Lower lobe of right lung (tissue), 2 donors: ENCODE results near the gene WDR82. TPM values are rescaled to one million over a fixed set of nuclear protein-coding genes. Genes with fewer than 3 reads are reported as not detected.

Experiments
- ATAC-seq, 2 donors: fragments of 200-7000 bp; cut with Tn5 transposase; one replicate each; pipeline ENCODE4 v1.9.1; 2020 to 2022; ENCODE audit warnings: mild to moderate bottlenecking in 2 of 2, moderate library complexity in 2 of 2
- DNase-seq: peaks from one replicate; pipeline ENCODE4 v3.0.0-alpha.2; 2020
- H3K27ac ChIP-seq: fragments of 200-600 bp; one replicate; pipeline ENCODE4 v1.8.0; 2022
- H3K27me3 ChIP-seq: fragments of 200-600 bp; one replicate; pipeline ENCODE4 v1.8.0; 2022; ENCODE audit warnings: low read depth
- H3K36me3 ChIP-seq: fragments of 200-600 bp; one replicate; pipeline ENCODE4 v1.8.0; 2022; ENCODE audit warnings: mild to moderate bottlenecking
- H3K4me1 ChIP-seq: fragments of 200-600 bp; one replicate; pipeline ENCODE4 v1.8.0; 2022
- H3K4me3 ChIP-seq: fragments of 200-600 bp; one replicate; pipeline ENCODE4 v1.8.0; 2022; ENCODE audit warnings: mild to moderate bottlenecking
- H3K9me3 ChIP-seq: fragments of 200-600 bp; one replicate; pipeline ENCODE4 v1.8.0; 2022
- CTCF ChIP-seq: fragments of 200-600 bp; IDR thresholded peaks from one replicate; pipeline ENCODE4 v1.8.0; 2022; ENCODE audit warnings: antibody characterized with exemption, mild to moderate bottlenecking
- intact Hi-C: fragments of 100-400 bp; cut with DNase I; formaldehyde crosslinking; loops from one replicate; pipeline ENCODE4 v1.11.0; 2022
- total RNA-seq: library from RNA; stranded (reverse); fragmentation: NEBNext Ultra II Directional; extraction: Animal tissue kit (Norgen Biotek cat#: 25700); gene quantifications from one replicate; pipeline ENCODE4 v1.2.1, GENCODE V29; 2021
- donor health status: DM: no; HTN: yes; CAD: no; lungs with severe emphysema.

Gene WDR82
- total RNA-seq, 1 donor from 2014 or later, result 60.2 TPM

- no peak overlapping the region for H3K4me3 ChIP-seq
- peaks cover 6% of the 10 kb centered on the region for H3K36me3 ChIP-seq
- intact Hi-C loops, result no loop called here
- DNase-seq, result peak; percentile 89
- peak; percentile 94 for TF ChIP-seq CTCF
- H3K4me1 ChIP-seq, result peaks cover 62% of the 10 kb centered on the region
- peak; percentile 74 to 81 for ATAC-seq
- H3K9me3 ChIP-seq, result no peaks in the 10 kb centered on the region
- no peaks in the 10 kb centered on the region for H3K27me3 ChIP-seq
- H3K27ac ChIP-seq, result no peak overlapping the region
Observed at GRCh38 chr3:52220380-52221026, 57.9 kb downstream of the WDR82 start.

- peaks cover 63% of the 10 kb centered on the region for H3K4me1 ChIP-seq
- peak overlapping the region; percentile 81 for H3K27ac ChIP-seq
- intact Hi-C loops, result no loop called here
- H3K4me3 ChIP-seq, result no peak overlapping the region
- ATAC-seq (peak; percentile 49 to 50), DNase-seq (peak; percentile 73)
- peaks cover 20% of the 10 kb centered on the region for H3K36me3 ChIP-seq
- no peak for TF ChIP-seq CTCF
- H3K27me3 ChIP-seq, result no peaks in the 10 kb centered on the region
- no peaks in the 10 kb centered on the region for H3K9me3 ChIP-seq
Observed at GRCh38 chr3:52218937-52219650, 59.4 kb downstream of the WDR82 start.

GRCh38 chr3:52218454-52218853 is 60.0 kb downstream of the WDR82 start:
- DNase-seq (no peak), ATAC-seq (no peak)
- H3K27ac ChIP-seq, result peak overlapping the region; percentile 81
- H3K36me3 ChIP-seq, result peaks cover 26% of the 10 kb centered on the region
- H3K4me3 ChIP-seq, result no peak overlapping the region
- H3K9me3 ChIP-seq, result no peaks in the 10 kb centered on the region
- H3K27me3 ChIP-seq, result no peaks in the 10 kb centered on the region
- peaks cover 63% of the 10 kb centered on the region for H3K4me1 ChIP-seq
- TF ChIP-seq CTCF, result no peak
- intact Hi-C loops, result no loop called here

- intact Hi-C loops, result no loop called here
- peak overlapping the region; percentile 81 for H3K27ac ChIP-seq
- no peaks in the 10 kb centered on the region for H3K27me3 ChIP-seq
- H3K36me3 ChIP-seq, result peaks cover 30% of the 10 kb centered on the region
- H3K4me3 ChIP-seq, result no peak overlapping the region
- DNase-seq (no peak), ATAC-seq (no peak)
- TF ChIP-seq CTCF, result no peak
- H3K9me3 ChIP-seq, result no peaks in the 10 kb centered on the region
- H3K4me1 ChIP-seq, result peaks cover 63% of the 10 kb centered on the region
Observed at GRCh38 chr3:52218026-52218425, 60.4 kb downstream of the WDR82 start.

- Histone ChIP-seq H3K36me3 (peaks cover 37% of the 10 kb centered on the region), H3K9me3 (no peaks in the 10 kb centered on the region), H3K27me3 (no peaks in the 10 kb centered on the region), H3K27ac (peak overlapping the region; percentile 81), H3K4me3 (no peak overlapping the region), H3K4me1 (peaks cover 63% of the 10 kb centered on the region)
- DNase-seq (no peak), ATAC-seq (no peak)
- intact Hi-C loops, result no loop called here
- TF ChIP-seq CTCF, result no peak
Observed at GRCh38 chr3:52217409-52217805, 61.0 kb downstream of the WDR82 start.
